SKM-1 (cell line): ENCODE results near the gene ASPM.

Source experiments
- DNase-seq: peaks from one replicate; lab custom pipeline; 2025; ENCODE audit not compliant: unreplicated experiment; lab: John Stamatoyannopoulos, UW

The ASPM gene, protein sequence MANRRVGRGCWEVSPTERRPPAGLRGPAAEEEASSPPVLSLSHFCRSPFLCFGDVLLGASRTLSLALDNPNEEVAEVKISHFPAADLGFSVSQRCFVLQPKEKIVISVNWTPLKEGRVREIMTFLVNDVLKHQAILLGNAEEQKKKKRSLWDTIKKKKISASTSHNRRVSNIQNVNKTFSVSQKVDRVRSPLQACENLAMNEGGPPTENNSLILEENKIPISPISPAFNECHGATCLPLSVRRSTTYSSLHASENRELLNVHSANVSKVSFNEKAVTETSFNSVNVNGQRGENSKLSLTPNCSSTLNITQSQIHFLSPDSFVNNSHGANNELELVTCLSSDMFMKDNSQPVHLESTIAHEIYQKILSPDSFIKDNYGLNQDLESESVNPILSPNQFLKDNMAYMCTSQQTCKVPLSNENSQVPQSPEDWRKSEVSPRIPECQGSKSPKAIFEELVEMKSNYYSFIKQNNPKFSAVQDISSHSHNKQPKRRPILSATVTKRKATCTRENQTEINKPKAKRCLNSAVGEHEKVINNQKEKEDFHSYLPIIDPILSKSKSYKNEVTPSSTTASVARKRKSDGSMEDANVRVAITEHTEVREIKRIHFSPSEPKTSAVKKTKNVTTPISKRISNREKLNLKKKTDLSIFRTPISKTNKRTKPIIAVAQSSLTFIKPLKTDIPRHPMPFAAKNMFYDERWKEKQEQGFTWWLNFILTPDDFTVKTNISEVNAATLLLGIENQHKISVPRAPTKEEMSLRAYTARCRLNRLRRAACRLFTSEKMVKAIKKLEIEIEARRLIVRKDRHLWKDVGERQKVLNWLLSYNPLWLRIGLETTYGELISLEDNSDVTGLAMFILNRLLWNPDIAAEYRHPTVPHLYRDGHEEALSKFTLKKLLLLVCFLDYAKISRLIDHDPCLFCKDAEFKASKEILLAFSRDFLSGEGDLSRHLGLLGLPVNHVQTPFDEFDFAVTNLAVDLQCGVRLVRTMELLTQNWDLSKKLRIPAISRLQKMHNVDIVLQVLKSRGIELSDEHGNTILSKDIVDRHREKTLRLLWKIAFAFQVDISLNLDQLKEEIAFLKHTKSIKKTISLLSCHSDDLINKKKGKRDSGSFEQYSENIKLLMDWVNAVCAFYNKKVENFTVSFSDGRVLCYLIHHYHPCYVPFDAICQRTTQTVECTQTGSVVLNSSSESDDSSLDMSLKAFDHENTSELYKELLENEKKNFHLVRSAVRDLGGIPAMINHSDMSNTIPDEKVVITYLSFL (N-terminal part only)

DNA sequence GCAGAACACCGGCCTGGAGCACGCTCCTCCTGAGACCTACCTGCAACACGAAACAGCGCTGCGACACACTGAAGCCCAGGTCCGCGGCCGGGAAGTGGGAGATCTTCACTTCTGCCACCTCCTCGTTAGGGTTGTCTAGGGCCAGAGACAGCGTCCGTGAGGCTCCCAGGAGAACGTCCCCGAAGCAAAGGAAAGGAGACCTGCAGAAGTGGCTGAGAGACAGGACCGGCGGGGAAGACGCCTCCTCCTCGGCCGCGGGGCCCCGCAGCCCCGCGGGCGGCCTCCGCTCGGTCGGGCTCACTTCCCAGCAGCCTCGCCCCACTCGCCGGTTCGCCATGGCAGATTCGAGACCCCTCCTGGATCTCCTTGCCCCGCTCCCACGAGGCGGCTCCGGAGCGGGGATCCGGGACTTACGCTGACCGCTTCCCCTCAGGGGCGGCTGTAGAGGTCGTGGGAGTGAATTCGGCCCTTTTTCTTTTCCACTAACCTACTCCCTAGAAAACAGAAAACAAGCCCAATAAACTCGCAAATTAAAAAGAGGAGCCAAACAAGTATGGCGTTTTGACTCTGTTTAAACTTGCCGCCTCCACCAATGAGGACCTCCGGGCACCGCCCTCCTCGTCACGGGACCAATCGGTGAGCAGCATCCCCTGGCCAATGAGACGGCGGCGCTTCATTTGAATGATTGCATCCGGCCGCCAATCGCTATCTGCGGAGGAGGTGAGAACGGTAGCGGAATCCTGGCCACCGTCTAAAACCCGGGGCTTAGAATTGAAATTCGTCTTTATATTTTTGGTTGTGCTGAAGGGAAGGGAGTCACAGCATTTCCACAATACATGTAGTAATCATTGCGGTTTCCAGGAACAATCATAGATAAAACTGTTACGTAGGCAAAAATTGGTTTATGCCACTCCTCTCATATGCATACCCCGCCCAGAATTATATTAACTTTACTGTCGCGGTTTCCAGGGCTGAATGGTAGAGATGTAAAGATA, at the start of gene ASPM:
Gene ASPM, minus strand, starts transcription at position 569 of the 995 bp plus-strand sequence. Its CDS starts 232 bp downstream, at position 337.
- DNase-seq, result peak; percentile 94

- DNase-seq, result no peak
Measured at GRCh38 chr1:197195100-197195499, 48.6 kb upstream of the ASPM start.

GRCh38 chr1:197184190-197184589, 37.7 kb upstream of the ASPM start:
- no peak for DNase-seq

- DNase-seq, result no peak
Measured at GRCh38 chr1:197183195-197183748, 36.8 kb upstream of the ASPM start.

DNA sequence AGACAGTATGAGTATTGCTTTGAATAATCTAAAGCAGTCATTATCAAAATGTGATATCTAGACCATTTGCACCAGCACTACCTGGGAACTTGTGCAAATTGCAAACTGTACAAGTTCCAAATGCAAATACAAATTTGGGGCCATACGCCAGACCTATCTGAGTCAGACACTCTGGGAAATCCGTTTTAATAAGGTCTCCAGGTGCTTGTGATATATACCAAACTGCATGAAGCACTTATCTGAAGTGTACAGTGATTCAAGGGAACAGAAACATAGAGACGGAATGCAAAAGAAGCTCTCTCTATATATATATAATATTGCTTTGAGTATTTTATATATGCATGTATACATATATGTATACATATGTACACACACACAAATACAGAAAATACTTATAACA, 36.2 kb upstream of the ASPM start:
- no peak for DNase-seq

DNA sequence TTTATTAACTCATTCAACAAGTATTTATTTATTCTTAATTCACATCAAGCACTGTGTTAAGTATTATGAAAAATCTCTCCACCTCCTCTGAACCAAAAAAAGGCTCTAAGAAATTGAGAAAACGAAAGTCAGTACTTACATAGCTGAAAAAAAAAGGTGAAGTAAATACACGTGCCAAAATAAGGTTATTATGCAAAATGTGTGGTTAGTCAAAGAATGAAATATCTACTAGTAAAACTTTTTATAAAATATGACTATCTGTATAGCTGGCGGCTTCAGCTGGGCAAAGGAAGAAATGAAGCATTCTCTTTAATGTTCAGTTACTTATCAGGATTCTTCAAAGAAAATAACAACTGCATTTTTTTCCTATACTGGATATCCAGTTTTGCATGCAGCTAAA, 35.5 kb upstream of the ASPM start:
- DNase-seq, result no peak

DNA sequence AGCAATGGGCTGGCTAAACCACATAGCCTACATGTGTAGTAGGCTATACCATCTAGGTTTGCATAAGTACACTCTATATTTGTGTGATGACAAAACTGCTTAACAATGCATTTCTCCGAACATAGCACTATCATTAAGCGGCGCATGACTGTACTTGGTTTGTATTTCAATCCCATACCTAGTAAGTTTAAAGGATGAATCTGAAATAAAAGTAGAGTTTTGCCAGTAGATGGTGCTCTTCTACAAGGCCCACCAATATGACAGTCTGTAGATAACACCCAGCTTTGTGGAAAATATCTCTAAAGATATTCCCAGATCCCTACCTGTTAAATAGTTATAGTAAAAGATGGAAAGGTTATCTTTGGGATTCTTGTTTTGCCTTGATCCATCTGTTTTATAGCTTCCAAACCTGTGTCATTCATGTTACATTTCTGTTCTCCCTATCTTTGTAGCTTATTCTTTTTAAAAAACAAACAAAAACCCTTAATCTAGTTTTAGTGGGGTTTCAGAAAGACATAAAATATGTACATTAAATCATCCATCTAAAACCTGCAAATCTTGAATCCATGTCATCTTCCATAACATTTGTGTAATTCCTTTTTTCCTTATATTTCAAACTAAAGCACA, 33.9 kb upstream of the ASPM start:
- peak; percentile 39 for DNase-seq

DNA sequence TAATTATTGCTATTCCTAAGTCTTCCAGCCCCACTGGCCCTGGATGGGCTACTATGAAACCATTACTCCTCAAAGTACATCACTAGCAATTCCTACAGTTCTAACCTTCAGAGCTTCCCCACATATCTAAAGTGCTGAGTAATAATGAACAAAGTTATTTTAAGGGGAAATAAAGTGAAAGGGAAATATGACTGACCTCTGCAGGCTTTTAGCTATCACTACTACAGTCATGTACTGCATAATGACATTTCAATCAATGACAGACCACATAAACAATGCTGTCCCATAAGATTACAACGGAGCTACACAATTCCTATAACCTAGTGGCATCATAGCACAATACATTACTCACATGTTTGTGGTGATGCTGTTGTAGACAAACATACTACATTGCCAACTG, 32.5 kb upstream of the ASPM start:
- DNase-seq, result no peak

DNA sequence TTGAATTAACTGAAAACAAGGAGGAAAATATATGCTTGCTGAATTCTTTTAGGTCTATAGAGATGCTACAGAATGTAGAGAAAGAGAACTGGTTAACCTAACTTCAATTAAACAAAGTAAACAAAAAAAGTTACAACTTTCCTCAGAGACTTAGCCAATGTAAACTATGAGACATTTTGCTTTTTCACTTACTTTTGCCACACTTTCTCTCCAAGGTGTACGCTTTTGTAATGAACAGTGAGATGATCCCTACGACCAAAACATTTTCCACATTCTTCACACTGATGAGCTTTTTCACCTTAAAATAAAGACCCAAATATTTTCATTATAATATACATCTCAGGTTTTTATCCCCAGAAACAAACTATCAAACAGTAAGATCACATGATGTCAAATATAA, 28.3 kb upstream of the ASPM start:
- DNase-seq, result no peak

DNA sequence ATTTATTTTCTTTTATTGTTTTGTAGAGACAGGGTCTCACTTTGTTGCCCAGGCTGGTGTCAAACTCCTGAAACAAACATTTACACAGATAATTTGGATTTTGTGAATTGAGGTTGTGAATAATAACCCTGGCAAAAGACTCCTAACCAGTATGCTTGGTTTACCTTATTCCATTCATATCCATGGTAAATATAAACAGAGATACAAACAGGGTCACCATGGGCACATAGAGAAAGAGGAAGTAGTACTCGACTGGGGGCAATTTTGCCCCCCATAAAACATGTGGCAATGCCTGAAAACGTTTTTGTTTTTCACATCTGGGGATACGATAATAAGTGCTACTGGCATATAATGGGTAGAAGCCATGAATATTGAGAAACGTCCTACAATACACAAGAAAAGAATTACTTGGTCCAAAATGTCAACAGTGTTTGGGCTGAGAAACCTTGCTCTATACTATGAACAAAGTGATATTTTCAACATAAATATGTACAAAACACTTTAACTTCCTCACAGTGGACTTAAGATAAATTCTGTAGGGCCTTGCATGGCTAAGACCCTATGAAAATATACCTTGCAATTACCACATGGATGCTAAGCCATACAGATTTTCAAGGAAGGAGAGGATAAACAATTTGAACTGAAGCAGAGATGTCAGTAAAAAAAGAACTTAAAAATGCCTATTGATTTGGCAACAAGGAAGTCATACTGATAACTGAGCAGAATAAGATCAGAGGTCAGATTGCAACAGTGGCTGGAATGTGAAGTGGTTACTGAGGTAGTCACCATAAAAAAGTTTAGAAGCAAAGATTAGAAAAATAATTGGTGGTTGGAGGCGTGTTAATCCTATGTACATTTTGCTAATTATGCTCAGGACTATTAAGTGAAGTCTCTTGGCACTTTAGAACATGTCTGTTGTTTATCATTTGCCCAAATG, 27.4 kb upstream of the ASPM start:
- DNase-seq, result no peak

- no peak for DNase-seq
Measured at GRCh38 chr1:197171531-197171930, 25.1 kb upstream of the ASPM start.

- no peak for DNase-seq
Measured at GRCh38 chr1:197170538-197170937, 24.1 kb upstream of the ASPM start.

DNA sequence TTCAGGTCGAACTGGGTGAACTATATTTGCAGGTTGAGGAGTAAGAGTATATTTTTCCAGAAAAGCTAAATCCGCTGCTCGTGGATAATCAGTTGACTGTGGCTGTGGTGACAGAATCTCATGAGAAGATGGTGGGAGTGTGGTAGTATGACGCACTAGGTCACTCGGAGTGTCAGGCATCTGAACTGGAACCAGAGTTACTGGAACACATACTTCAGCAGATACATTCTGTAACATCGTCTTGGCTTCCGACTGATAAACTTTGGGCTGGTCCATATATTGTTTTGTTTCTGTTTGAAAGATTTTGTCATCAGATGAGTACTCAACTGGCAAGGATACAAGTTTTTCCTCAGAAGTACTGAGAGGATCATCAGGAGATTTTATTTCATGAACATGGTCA, 13.0 kb upstream of the ASPM start:
- DNase-seq, result no peak

DNA sequence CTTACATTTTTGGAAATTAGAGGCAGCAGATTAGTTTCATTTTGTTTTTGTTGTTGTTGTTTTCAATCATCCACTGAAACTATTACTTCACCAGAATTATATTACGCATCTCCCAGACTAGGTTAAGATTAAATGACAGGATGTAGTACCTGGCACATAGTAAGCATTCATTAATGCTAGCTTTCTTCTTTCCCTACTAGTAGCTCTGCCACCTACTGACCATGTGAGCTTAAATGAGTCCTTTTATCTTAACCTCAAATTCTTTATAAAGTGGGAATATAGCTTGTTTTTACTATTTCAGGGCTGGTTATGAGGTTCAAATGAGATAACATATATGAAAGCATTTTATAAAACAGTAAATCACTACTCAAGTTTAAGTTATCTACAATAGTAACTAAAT, 10.2 kb upstream of the ASPM start:
- no peak for DNase-seq

DNA sequence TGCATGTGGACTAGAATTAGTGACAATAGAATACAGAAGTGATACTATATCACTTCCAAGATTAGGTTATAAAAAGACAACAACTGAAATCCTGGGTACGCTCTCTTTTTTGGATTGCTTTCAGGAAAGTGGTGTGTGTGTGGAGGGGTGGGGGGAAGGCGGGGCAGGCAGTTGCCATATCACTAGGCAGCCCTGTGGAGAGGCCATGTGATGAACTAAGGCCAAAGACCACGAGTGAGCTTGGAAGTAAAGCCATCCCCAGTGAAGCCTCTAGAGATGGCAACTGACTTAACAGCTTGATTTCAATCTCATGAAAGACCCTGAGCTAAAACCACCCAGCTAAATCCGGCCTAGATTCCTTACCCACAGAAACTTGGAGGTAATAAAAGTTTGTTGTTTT, 6.2 kb upstream of the ASPM start:
- no peak for DNase-seq

GRCh38 chr1:197151185-197151584, 4.7 kb upstream of the ASPM start:
- DNase-seq, result no peak

- no peak for DNase-seq
Measured at GRCh38 chr1:197150336-197151005, 4.0 kb upstream of the ASPM start.

- no peak for DNase-seq
Measured at GRCh38 chr1:197149340-197149739, 2.9 kb upstream of the ASPM start.
